ENCODE data around the gene TRAPPC8.

GRCh38 chr18:31863103-31863502 lies 79.8 kb downstream of the TRAPPC8 start:
- TF ChIP-seq EZH2phosphoT487 (IDR thresholded peaks at IDR 0.05; ENCODE audit: borderline replicate concordance), result no peak
- no peak for TF ChIP-seq RAD21 (IDR thresholded peaks at IDR 0.05; ENCODE audit: low read depth)
- no peak for TF ChIP-seq EZH2 (IDR thresholded peaks at IDR 0.05)
- no peak for TF ChIP-seq CTCF (IDR thresholded peaks at IDR 0.05 in 2 of 3, conservative IDR thresholded peaks at IDR 0.05 in 1 of 3; ENCODE audit: borderline replicate concordance in 1 of 3, insufficient read depth in 1 of 3, low read depth in 2 of 3, low read length in 2 of 3)
- no peak for TF ChIP-seq SIN3A (IDR thresholded peaks at IDR 0.05; ENCODE audit: low read depth)
- TF ChIP-seq REST (IDR thresholded peaks at IDR 0.05; ENCODE audit: low read depth), result no peak
- no peak for TF ChIP-seq POLR2A (IDR thresholded peaks at IDR 0.05; ENCODE audit: borderline replicate concordance, extremely low read depth, insufficient read depth, insufficient read length)
- no peak for TF ChIP-seq POLR2AphosphoS5 (IDR thresholded peaks at IDR 0.05; ENCODE audit: low read depth, low read length)
- TF ChIP-seq EGR1 (IDR thresholded peaks at IDR 0.05; ENCODE audit: low read depth), result no peak
- no peak for TF ChIP-seq TCF7L2 (IDR thresholded peaks at IDR 0.05; ENCODE audit: borderline replicate concordance, extremely low read depth, insufficient read depth, insufficient read length)
- no peak for TF ChIP-seq MAX (IDR thresholded peaks at IDR 0.05)
- no peak for TF ChIP-seq CEBPB (IDR thresholded peaks at IDR 0.05; ENCODE audit: low read depth)
- no peak for TF ChIP-seq ATF3 (IDR thresholded peaks at IDR 0.05)
